PC-9 (cell line): Measurements from ENCODE around the gene CTNNA1. TPM values are rescaled to one million over a fixed set of nuclear protein-coding genes. Genes with fewer than 3 reads are reported as not detected.

Experiments
- BruUV-seq: library from RNA; stranded (reverse); fragments of 400-500 nt; replicated peaks from 2 replicates; lab custom pipeline; 2021; lab: Mats Ljungman, UMichigan
- CTCF ChIA-PET: fragments of 300-600 bp; sonication (Branson Sonifier 250); formaldehyde crosslinking; loops from one replicate; lab custom pipeline; 2022; ENCODE audit warnings: antibody characterized with exemption; lab: Charles Lee
- POLR2A ChIA-PET: fragments of 300-600 bp; sonication (Branson Sonifier 250); formaldehyde crosslinking; loops from one replicate; lab custom pipeline; 2022; ENCODE audit warnings: antibody characterized with exemption; ENCODE audit not compliant: unreplicated experiment; lab: Charles Lee
- DNase-seq, 2 experiments: peaks; one replicate each; pipeline versions ENCODE4 v3.0.0 to v3.0.0-alpha.2; 2015 to 2022; ENCODE audit warnings: mixed read lengths in 1 of 2
- H2AFZ ChIP-seq: fragments of 200-600 bp; sonication (generic); 2 replicates; pipeline ENCODE4 v1.8.1; 2017; ENCODE audit warnings: antibody characterized with exemption
- H3F3A ChIP-seq: fragments of 200-600 bp; sonication (generic); 2 replicates; pipeline ENCODE4 v1.8.1; 2017; ENCODE audit warnings: antibody characterized with exemption, mild to moderate bottlenecking, low read depth; ENCODE audit not compliant: insufficient read depth
- H3K27ac ChIP-seq: fragments of 200-600 bp; sonication (generic); 2 replicates; pipeline ENCODE4 v1.6.1; 2016; ENCODE audit warnings: mixed run types
- H3K27me3 ChIP-seq: fragments of 200-600 bp; sonication (generic); 2 replicates; pipeline ENCODE4 v1.6.1; 2016; ENCODE audit warnings: low read depth, mixed run types; ENCODE audit not compliant: insufficient read depth
- H3K36me3 ChIP-seq: fragments of 200-600 bp; sonication (generic); 2 replicates; pipeline ENCODE4 v1.6.1; 2016; ENCODE audit warnings: low read depth, mixed run types
- H3K4me1 ChIP-seq: fragments of 200-600 bp; sonication (generic); replicated peaks from 2 replicates; pipeline ENCODE4 v1.6.1; 2016; ENCODE audit warnings: mixed run types; ENCODE audit not compliant: insufficient read depth
- H3K4me2 ChIP-seq: fragments of 200-600 bp; sonication (generic); 2 replicates; pipeline ENCODE4 v1.6.1; 2017; ENCODE audit warnings: mixed run types
- H3K4me3 ChIP-seq: fragments of 200-600 bp; sonication (generic); 2 replicates; pipeline ENCODE4 v1.6.1; 2016; ENCODE audit warnings: mixed run types
- H3K79me2 ChIP-seq: fragments of 200-600 bp; sonication (generic); 2 replicates; pipeline ENCODE4 v1.6.1; 2017; ENCODE audit warnings: low read depth, mixed run types
- H3K9me2 ChIP-seq: fragments of 200-600 bp; sonication (generic); 2 replicates; pipeline ENCODE4 v1.8.1; 2017; ENCODE audit warnings: mild to moderate bottlenecking; ENCODE audit not compliant: insufficient read depth
- H3K9me3 ChIP-seq: fragments of 200-600 bp; sonication (generic); 2 replicates; pipeline ENCODE4 v1.8.1; 2016; ENCODE audit warnings: low read depth; ENCODE audit not compliant: insufficient read depth
- H4K20me1 ChIP-seq: fragments of 200-600 bp; sonication (generic); 2 replicates; pipeline ENCODE4 v1.8.1; 2017; ENCODE audit not compliant: insufficient read depth
- CTCF ChIP-seq: fragments of 200-600 bp; sonication (generic); conservative IDR thresholded peaks from 2 replicates; pipeline ENCODE4 v1.6.1; 2017; ENCODE audit warnings: mixed run types, antibody characterized with exemption, mild to moderate bottlenecking, moderate library complexity
- EZH2 ChIP-seq: fragments of 200-600 bp; sonication (generic); IDR thresholded peaks from 2 replicates; pipeline ENCODE4 v1.8.0; 2017; ENCODE audit warnings: antibody characterized with exemption, low read depth
- intact Hi-C: fragments of 100-400 bp; cut with micrococcal nuclease; formaldehyde crosslinking; loops from one replicate; pipeline ENCODE4 v1.10.0; 2022; ENCODE audit not compliant: unreplicated experiment
- total RNA-seq: library from RNA; stranded (reverse); gene quantifications from 2 replicates; pipeline ENCODE4 v1.2.3, GENCODE V29; 2021

CTNNA1 gene
- total RNA-seq, 1 experiment from 2014 or later, result 91.7 TPM

DNA sequence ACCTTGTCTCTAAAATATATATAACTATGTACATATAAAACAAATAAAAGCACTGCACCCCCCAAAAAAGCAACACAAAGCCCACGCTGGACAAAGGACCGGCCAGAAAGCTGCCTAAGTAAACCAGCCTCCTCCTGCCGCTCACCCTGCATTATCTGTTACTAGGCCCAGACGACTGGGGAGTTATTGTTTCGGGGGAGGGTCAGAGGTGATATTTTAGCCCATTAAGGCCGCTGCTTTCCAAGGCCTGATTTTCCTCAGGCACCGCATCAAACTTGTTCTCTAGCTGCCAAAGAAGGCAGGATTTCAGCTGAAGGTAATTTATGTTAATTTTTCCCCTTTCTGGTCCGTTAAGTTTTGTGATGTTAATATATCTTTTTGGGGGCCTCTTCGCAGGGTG, 44.0 kb upstream of the CTNNA1 start:
- no peaks in the 10 kb centered on the region for H3K9me3 ChIP-seq
- H3K79me2 ChIP-seq, result no peaks in the 10 kb centered on the region
- no peak for TF ChIP-seq CTCF
- TF ChIP-seq EZH2, result no peak
- no peaks in the 10 kb centered on the region for H3K4me1 ChIP-seq
- ChIA-PET CTCF (no interaction called here), POLR2A (no interaction called here)
- BruUV-seq, result no TSS peak
- H3K27ac ChIP-seq, result no peak overlapping the region
- no peaks in the 10 kb centered on the region for H3K27me3 ChIP-seq
- DNase-seq, result no peak
- no peaks in the 10 kb centered on the region for H4K20me1 ChIP-seq
- H3K9me2 ChIP-seq, result no peaks in the 10 kb centered on the region
- intact Hi-C loops, result no loop called here
- H2AFZ ChIP-seq, result no peak overlapping the region
- no peaks in the 10 kb centered on the region for H3F3A ChIP-seq
- no peaks in the 10 kb centered on the region for H3K36me3 ChIP-seq
- no peak overlapping the region for H3K4me3 ChIP-seq
- H3K4me2 ChIP-seq, result no peak overlapping the region

DNA sequence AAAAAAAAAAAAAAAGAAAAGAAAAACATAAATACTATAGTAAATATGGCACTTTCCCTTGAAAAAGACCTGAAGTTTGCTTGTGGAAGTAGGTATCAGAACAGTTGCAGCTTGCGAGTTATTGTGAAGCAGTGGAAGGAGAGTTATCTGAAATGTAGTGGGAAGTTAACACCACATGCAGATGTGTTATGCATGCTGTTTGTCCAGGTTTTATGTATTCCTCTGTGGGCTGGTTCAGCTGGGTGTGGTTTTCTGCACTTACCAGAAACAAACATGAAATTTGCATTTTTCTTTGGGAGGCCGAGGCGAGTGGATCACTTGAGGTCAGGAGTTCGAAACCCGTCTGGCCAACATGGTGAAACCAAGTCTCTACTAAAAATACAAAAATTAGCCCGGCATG, 42.1 kb upstream of the CTNNA1 start:
- peaks cover 12% of the 10 kb centered on the region for H3K4me1 ChIP-seq
- no peaks in the 10 kb centered on the region for H3K9me2 ChIP-seq
- H2AFZ ChIP-seq, result no peak overlapping the region
- BruUV-seq, result no TSS peak
- CTCF ChIA-PET, result no interaction called here
- H3K4me2 ChIP-seq, result no peak overlapping the region
- POLR2A ChIA-PET, result no interaction called here
- H3K9me3 ChIP-seq, result no peaks in the 10 kb centered on the region
- intact Hi-C loops, result no loop called here
- no peaks in the 10 kb centered on the region for H3K36me3 ChIP-seq
- peaks cover 15% of the 10 kb centered on the region; the same call in 1 of the 2 replicates for H3F3A ChIP-seq
- no peaks in the 10 kb centered on the region for H4K20me1 ChIP-seq
- H3K27me3 ChIP-seq, result no peaks in the 10 kb centered on the region
- no peak overlapping the region for H3K4me3 ChIP-seq
- TF ChIP-seq CTCF (no peak), EZH2 (no peak)
- DNase-seq, result no peak
- H3K27ac ChIP-seq, result no peak overlapping the region
- H3K79me2 ChIP-seq, result no peaks in the 10 kb centered on the region

GRCh38 chr5:138711811-138712210, 41.4 kb upstream of the CTNNA1 start:
- H3K4me1 ChIP-seq, result peaks cover 19% of the 10 kb centered on the region
- H2AFZ ChIP-seq, result no peak overlapping the region
- ChIA-PET CTCF (no interaction called here), POLR2A (no interaction called here)
- no peak for DNase-seq
- no peak overlapping the region for H3K27ac ChIP-seq
- no peaks in the 10 kb centered on the region for H3K79me2 ChIP-seq
- no peak overlapping the region for H3K4me3 ChIP-seq
- intact Hi-C loops, result no loop called here
- no peaks in the 10 kb centered on the region for H3K9me3 ChIP-seq
- TF ChIP-seq CTCF (no peak), EZH2 (no peak)
- no peaks in the 10 kb centered on the region for H3K9me2 ChIP-seq
- no peak overlapping the region for H3K4me2 ChIP-seq
- no peaks in the 10 kb centered on the region for H3K36me3 ChIP-seq
- no TSS peak for BruUV-seq
- no peaks in the 10 kb centered on the region for H3K27me3 ChIP-seq
- H4K20me1 ChIP-seq, result no peaks in the 10 kb centered on the region
- peaks cover 22% of the 10 kb centered on the region for H3F3A ChIP-seq
